Panc1 (cell line): Measurements from ENCODE around the gene IL37.

Experiments used
- POLR2AphosphoS5 ChIP-seq: IDR thresholded peaks from 2 replicates; pipeline ENCODE4 v1.6.1; 2012; ENCODE audit warnings: mild to moderate bottlenecking, low read depth, low read length, moderate library complexity
- REST ChIP-seq, 2 experiments: IDR thresholded peaks; 2 replicates each; pipeline ENCODE4 v1.6.1; 2011 to 2012; ENCODE audit warnings: low read depth in 2 of 2, control low read depth in 1 of 2, low read length in 1 of 2, mild to moderate bottlenecking in 1 of 2, moderate library complexity in 1 of 2; ENCODE audit not compliant: insufficient read depth in 1 of 2
- TF ChIP-seq, protein P1 (sequence below): fragments of 450-650 bp; IDR thresholded peaks from 2 replicates; pipeline ENCODE4 v1.5.1; 2017; ENCODE audit warnings: mild to moderate bottlenecking

DNA sequence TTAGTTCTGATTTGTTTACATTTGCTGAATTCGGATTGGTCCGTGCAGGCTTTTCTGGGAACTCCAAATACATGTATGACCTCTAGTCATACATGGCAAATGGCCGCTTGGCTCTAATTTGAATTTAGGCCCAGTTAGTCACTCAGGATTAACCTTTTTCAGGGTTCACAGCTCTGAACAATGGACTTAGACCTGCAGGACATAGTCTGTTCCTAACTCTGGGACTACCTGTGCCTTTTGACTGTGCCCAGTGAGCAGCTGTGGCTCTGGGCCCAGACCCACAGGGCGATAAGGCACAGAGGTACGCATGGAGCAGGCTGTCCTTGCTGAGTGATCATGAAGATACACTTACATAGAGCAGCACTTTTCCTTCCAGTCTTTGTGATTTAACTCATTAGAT lies 28.5 kb downstream of the IL37 start:
- TF ChIP-seq POLR2AphosphoS5 (no peak), REST (IDR thresholded peaks at IDR 0.05; ENCODE audit: insufficient read depth in 1 of 2, low read depth in 2 of 2, low read length in 1 of 2) (no peak)
- TF ChIP-seq, protein P1, sequence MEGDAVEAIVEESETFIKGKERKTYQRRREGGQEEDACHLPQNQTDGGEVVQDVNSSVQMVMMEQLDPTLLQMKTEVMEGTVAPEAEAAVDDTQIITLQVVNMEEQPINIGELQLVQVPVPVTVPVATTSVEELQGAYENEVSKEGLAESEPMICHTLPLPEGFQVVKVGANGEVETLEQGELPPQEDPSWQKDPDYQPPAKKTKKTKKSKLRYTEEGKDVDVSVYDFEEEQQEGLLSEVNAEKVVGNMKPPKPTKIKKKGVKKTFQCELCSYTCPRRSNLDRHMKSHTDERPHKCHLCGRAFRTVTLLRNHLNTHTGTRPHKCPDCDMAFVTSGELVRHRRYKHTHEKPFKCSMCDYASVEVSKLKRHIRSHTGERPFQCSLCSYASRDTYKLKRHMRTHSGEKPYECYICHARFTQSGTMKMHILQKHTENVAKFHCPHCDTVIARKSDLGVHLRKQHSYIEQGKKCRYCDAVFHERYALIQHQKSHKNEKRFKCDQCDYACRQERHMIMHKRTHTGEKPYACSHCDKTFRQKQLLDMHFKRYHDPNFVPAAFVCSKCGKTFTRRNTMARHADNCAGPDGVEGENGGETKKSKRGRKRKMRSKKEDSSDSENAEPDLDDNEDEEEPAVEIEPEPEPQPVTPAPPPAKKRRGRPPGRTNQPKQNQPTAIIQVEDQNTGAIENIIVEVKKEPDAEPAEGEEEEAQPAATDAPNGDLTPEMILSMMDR: no peak
